HPDE6-E6E7 (cell line): ENCODE measurements around the gene RGS12.

Experiments
- DNase-seq: peaks from one replicate; pipeline ENCODE4 v3.0.0; 2011; ENCODE audit warnings: missing footprints; ENCODE audit errors: extremely low spot score

The RGS12 gene

DNA sequence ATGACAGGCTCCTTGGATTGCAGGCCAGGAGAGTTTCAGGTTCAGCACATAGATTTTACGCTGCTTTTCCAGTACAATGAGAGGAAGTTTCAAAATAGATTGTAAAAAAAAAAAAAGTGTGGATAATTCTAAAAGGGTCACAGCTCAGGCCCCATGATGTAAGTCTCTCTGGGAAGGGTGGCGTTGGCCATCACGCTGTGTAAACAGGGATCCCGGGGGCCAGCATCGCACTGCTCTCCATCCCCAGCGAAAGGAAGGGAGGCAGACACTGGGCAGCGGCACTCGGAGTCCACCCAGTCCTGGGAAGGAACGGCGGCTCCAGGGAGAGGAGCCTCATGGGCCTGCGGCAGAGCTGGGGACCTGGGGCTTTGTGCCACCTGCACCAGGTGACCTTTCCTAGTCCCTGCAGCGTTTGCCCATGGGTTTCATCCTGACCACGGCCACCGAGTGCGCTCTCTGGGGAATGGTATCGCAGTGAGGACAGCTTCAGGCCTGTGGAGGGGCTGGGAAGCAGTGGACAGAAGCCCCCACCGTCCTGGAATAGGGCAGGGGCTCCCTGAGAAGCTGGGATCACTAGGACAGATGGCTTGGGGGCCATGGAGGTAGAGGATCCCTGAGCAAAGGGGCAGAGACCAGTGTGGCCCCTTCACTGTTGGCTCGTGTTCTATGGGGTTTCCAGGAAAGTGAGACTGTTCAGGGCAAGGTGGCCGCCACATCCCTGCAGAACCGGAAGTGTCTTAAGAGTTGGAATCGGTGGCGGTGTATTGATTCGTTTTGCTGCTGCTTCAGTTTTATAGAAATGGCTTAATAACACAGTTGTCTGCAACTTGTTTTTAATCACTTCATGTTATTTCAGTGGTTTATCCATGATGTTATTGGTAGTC, 38.9 kb downstream of the RGS12 start:
- no peak for DNase-seq

DNA sequence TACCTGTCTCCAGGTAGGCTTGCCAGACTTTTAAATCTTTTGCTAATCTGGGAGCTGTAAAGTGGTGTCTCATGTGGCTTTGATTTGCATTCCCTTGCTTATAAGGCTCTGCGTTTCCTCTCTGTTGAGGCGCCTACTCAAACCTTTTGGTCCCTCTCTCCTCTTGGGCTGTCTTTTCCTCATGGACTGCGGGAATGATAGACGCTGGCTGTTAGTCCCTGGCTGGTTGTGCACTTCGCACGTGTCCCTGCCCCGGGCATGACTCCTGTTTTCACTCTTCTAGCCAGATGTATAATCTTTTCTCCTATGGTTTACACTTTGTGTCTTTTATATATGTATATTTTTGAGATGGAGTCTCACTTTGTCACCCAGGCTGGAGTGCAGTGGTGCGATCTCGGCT, 39.7 kb downstream of the RGS12 start:
- DNase-seq: no peak

- DNase-seq: no peak
These were observed 41.5 kb downstream of the RGS12 start for GRCh38 chr4:3334316-3334715.

DNA sequence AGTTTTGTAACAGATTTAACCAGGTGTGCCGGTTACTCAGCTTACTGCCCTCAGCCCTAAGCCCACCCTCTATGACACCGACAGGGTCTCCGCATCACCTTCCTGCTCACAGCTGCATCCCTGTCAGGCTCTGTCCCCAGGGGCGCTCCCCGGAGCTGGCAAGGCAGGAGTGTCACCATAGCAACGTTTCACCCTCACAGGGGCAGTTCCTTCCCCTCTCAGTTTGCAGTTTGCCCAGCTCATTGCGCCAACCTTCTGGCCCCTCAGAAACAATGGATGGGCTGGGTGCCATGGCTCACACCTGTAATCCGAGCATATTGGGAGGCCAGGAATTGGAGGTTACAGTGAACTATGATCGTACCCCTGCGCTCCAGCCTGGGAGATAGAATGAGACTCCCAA, 42.6 kb downstream of the RGS12 start:
- no peak for DNase-seq

DNA sequence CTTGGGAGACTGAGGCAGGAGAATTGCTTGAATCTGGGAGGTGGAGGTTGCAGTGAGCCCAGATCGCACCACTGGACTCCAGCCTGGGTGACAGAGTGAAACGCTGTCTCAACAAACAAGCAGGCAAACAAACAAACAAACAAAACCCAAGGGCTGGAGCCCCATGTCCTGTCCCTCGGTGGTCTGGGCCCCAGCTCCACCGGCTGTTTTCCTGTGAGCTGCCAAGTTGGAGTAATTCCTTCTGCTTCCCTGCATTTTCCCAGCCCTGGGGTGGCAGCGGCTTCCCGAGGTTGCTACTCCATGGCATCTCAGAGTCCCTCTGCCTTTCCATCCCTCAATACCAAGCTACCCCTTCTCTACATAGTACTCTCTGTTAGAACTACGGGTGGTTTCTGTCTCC, 43.2 kb downstream of the RGS12 start:
- DNase-seq: no peak

DNA sequence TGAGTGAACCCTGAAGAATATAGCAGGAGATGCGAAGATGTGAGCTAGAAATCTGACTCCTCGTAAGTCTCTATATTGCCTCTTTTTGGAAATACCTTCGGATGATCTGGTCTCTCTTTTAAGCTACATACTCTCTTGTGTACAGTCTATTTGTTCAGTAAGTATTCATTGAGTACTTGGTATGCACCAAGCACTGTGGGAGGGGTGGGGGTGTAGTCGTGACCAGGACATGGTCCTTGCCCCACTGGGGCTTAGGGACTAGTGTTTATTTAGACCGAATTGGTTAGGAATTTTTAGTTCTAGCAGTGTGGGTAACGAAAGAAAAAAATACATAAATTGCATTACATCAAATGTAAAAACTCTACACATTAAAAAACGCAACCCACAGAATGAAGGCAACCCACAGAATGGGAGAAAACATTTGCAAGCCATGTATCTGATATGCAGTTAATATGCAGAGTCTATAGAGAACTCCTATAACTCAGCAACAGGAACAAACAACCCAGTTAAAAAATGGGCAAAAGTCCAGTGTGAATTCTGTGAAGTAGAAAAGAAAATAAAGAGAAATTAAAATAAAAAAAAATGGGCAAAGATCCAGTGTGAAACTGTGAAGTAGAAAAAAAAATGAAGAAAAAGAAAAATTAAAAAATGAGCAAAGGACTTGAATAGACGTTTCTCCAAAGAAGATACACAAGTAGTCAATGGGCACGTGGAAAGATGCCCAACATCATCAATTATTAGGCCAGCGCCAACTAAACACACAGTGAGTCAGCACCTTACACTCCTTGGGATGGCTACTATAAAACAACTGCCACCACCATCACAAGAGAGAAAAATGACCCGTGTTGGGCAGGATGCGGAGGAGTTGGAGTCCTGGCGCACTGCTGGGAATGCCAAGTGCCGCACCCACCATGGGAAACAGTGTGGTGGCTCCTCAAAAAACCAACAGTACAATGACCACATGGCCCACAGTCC, 43.8 kb downstream of the RGS12 start:
- no peak for DNase-seq

DNA sequence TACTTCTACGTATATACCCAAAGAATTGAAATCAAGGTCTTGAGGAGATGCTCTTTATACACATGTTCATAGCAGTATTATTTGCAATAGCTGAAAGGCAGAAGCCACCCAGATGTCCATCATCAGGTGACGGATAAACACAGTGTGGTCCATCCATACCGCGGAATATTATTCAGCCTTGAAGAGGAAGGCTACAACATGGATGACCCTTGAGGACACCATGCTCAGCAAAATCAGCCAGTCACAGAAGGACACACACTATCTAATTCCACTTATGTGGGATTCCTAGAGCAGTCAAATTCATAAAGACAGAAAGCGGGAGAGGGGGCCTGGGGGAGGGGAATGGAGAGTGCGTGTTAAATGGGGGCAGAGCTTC, 44.5 kb downstream of the RGS12 start:
- no peak for DNase-seq

DNA sequence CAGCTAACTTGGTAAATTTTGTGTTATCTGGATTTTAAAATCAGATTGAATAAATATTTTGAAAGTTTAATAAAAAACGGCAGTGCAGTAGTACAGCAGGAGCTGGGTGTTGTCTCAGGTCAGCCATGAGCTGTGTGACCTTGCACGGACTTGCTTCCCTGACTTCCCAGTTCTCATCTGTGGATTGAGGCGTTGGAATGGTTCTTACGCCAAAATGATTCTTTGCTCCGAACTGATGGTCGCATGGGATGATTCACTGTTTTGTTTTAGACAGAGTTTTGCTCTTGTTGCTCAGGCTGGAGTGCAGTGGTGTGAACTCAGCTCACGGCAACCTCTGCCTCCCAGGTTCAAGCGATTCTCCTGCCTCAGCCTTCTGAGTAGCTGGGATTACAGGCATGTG, 45.0 kb downstream of the RGS12 start:
- no peak for DNase-seq

DNA sequence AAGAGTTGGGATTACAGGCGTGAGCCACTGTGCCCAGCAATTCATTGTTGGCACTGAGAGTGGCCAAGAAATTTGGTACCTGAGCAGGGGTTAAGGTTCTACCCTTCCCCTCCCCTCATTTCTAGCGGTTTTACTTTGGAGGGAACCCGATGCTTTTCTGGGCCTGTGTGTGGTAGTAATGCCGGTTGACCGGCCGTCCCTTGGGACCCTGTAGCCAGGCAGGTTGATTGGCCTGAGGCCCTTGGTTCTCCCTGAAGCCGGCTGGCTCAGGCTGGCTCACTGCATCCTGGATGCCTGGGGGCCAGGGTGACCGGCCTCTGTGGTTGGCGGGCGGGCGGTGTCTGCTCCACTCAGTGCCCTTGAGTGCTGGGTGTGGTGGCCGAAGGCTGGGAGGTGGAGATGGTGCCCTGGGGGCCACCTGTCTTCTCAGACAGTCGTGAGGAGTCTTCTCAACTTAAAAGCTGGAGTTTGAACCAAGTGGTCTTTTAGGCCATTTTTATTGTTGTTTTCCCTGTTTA, 45.6 kb downstream of the RGS12 start:
- no peak for DNase-seq

DNA sequence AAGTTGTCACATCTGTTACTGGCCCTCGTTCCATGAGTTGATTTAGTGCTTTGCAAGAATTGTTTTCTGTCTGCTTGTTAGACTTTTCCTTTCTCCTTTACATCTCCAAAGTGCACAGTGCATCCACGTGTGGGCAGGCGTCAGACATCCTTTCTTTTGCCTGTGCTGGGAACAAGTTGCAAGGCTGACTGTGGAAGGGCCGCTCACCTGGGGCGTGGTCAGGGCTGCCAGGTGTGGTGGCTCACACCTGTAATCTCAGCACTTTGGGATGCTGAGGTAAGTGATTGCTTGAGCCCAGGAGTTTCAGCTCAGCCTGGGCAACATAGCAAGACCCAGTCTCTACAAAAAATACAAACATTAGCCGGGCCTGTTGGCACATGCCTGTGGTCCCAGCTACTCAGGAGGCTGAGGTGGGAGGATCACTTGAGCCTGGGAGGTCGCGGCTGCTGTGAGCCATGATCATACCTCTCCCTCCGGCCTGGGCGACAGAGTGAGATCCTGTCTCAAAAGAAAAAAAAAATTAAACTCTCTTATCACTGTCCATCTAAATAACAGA, 46.2 kb downstream of the RGS12 start:
- no peak for DNase-seq

GRCh38 chr4:3339577-3339976, 46.8 kb downstream of the RGS12 start:
- no peak for DNase-seq

- DNase-seq: no peak
These were observed 47.3 kb downstream of the RGS12 start for GRCh38 chr4:3340038-3340699.

GRCh38 chr4:3340700-3341083, 47.9 kb downstream of the RGS12 start:
- no peak for DNase-seq

DNA sequence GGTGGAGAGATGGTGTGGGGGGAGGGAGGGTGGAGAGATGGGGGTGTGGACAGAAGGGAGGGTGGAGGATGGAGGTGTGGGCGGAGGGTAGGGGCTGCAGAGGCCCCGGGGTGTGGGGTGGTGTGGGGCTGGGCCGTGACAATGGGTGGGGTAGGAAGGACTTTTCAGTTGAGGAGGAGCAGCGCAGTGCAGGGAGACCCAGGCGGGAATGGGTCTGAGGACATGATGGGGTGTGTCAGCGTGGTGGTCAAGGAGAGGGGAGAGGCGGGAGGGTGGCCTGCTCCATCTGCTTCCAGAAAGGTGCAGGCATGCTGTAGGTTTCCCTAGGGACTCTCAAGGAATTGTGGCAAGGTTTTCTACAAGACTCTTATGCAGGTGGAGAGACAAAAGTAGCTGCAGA, 48.9 kb downstream of the RGS12 start:
- no peak for DNase-seq

DNA sequence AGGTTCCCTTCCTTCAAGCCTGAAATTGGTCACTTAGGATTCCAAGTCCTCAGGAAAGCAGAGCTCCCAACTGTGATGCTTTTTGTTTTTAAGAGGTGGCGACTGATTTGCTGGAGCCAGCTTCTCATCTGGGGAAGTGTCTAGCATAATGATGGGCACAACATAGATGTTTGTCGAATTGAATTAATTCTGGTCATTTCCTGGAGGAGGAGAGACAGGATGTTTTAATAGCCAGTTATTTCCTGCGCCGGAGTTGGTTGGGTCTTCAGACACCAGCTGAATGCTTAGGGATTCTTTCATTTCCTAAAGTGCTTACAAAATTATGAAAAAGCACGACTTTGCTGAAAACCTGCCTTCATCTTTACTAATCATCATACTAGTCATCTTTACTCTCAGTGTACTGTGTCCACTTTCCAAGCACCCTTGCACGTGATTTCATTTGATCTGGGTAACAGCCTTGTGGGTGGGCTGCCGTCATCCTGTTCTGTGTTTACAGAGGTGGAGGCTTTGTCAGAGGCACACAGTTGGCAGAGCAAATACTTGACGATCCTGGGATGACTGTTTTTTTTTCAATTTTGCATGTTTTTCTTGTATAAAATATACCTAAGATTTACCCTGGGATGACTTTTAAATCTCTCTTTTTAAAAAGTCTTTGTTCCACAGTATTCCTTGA, 49.5 kb downstream of the RGS12 start:
- no peak for DNase-seq
